SK-N-SH treated with all-trans-retinoic acid at 6 μM for 48 hours (cell line): ENCODE measurements around the gene FAM171A1.

ENCODE experiments used
- ATAC-seq: fragments of 200-7000 bp; cut with Tn5 transposase; 3 replicates; pipeline ENCODE4 v1.9.1; 2020; ENCODE audit warnings: mild to moderate bottlenecking, moderate library complexity
- ARNTL ChIP-seq: fragments of 450-650 bp; formaldehyde crosslinking; IDR thresholded peaks from 2 replicates; pipeline ENCODE4 v1.5.0; 2020; ENCODE audit warnings: low read depth, mild to moderate bottlenecking, moderate library complexity, borderline replicate concordance
- BACH2 ChIP-seq: fragments of 250-450 bp; sonication (Bioruptor Pico); IDR thresholded peaks from 2 replicates; pipeline ENCODE4 v1.9.0; 2021; ENCODE audit warnings: mild to moderate bottlenecking, borderline replicate concordance
- CREB5 ChIP-seq: fragments of 250-450 bp; sonication (Bioruptor Pico); IDR thresholded peaks from 2 replicates; pipeline ENCODE4 v1.5.1; 2020; ENCODE audit warnings: low read depth, mild to moderate bottlenecking, moderate library complexity
- CSDC2 ChIP-seq: fragments of 250-450 bp; sonication (Bioruptor Pico); IDR thresholded peaks from 2 replicates; pipeline ENCODE4 v1.5.0; 2020; ENCODE audit warnings: mild to moderate bottlenecking, moderate library complexity
- CSRNP3 ChIP-seq: fragments of 250-450 bp; sonication (Bioruptor Pico); IDR thresholded peaks from 2 replicates; pipeline ENCODE4 v1.5.1; 2021; ENCODE audit warnings: mild to moderate bottlenecking, moderate library complexity
- ESRRG ChIP-seq: fragments of 250-450 bp; sonication (Bioruptor Pico); IDR thresholded peaks from 2 replicates; pipeline ENCODE4 v1.6.1; 2021; ENCODE audit warnings: mild to moderate bottlenecking
- GLIS3 ChIP-seq: fragments of 250-450 bp; sonication (Bioruptor Pico); IDR thresholded peaks from 2 replicates; pipeline ENCODE4 v1.5.0; 2020; ENCODE audit warnings: mild to moderate bottlenecking, moderate library complexity
- ISL1 ChIP-seq: fragments of 250-450 bp; sonication (Bioruptor Pico); IDR thresholded peaks from 2 replicates; pipeline ENCODE4 v2.1.2; 2022; ENCODE audit warnings: mild to moderate bottlenecking, moderate library complexity
- OSR1 ChIP-seq: fragments of 250-450 bp; sonication (Bioruptor Pico); IDR thresholded peaks from 2 replicates; pipeline ENCODE4 v1.8.0; 2022; ENCODE audit warnings: moderate library complexity, mild to moderate bottlenecking, inconsistent platforms
- PATZ1 ChIP-seq: fragments of 250-450 bp; sonication (Bioruptor Pico); IDR thresholded peaks from 2 replicates; pipeline ENCODE4 v1.8.0; 2020; ENCODE audit warnings: mild to moderate bottlenecking, moderate library complexity, borderline replicate concordance
- PPARA ChIP-seq: fragments of 250-450 bp; sonication (Bioruptor Pico); IDR thresholded peaks from 2 replicates; pipeline ENCODE4 v1.5.0; 2020; ENCODE audit warnings: mild to moderate bottlenecking, borderline replicate concordance
- RARB ChIP-seq: fragments of 250-450 bp; sonication (Bioruptor Pico); IDR thresholded peaks from 2 replicates; pipeline ENCODE4 v1.8.0; 2021; ENCODE audit warnings: mild to moderate bottlenecking, moderate library complexity
- SNAI2 ChIP-seq: fragments of 250-450 bp; sonication (Bioruptor Pico); IDR thresholded peaks from 2 replicates; pipeline ENCODE4 v1.5.0; 2020; ENCODE audit warnings: mild to moderate bottlenecking, moderate library complexity
- TCF4 ChIP-seq: fragments of 250-450 bp; sonication (Bioruptor Pico); IDR thresholded peaks from 2 replicates; pipeline ENCODE4 v1.8.0; 2021; ENCODE audit warnings: mild to moderate bottlenecking, moderate library complexity, borderline replicate concordance
- TSHZ2 ChIP-seq: fragments of 250-450 bp; sonication (Bioruptor Pico); IDR thresholded peaks from 2 replicates; pipeline ENCODE4 v1.5.0; 2020; ENCODE audit warnings: mild to moderate bottlenecking, moderate library complexity
- ZC3H10 ChIP-seq: fragments of 250-450 bp; sonication (Bioruptor Pico); IDR thresholded peaks from 2 replicates; pipeline ENCODE4 v1.5.1; 2021; ENCODE audit warnings: mild to moderate bottlenecking, moderate library complexity
- ZFP3 ChIP-seq: fragments of 250-450 bp; sonication (Bioruptor Pico); IDR thresholded peaks from 2 replicates; pipeline ENCODE4 v1.5.0; 2020; ENCODE audit warnings: mild to moderate bottlenecking, moderate library complexity
- ZFP30 ChIP-seq: fragments of 450-650 bp; formaldehyde crosslinking; IDR thresholded peaks from 2 replicates; pipeline ENCODE4 v1.5.0; 2022; ENCODE audit warnings: mild to moderate bottlenecking, moderate library complexity
- ZNF565 ChIP-seq: fragments of 450-650 bp; formaldehyde crosslinking; conservative IDR thresholded peaks from 2 replicates; pipeline ENCODE4 v1.5.0; 2020; ENCODE audit warnings: low read depth, mild to moderate bottlenecking, moderate library complexity
- ZNF8 ChIP-seq: fragments of 450-650 bp; formaldehyde crosslinking; IDR thresholded peaks from 2 replicates; pipeline ENCODE4 v1.5.0; 2020; ENCODE audit warnings: mild to moderate bottlenecking, moderate library complexity

The FAM171A1 gene

GRCh38 chr10:15262036-15262713 lies 108.9 kb downstream of the FAM171A1 start:
- peak; percentile 74 for ATAC-seq
- TF ChIP-seq OSR1 (CRISPR knock-in tag) (no peak), BACH2 (no peak), ZC3H10 (CRISPR knock-in tag) (no peak), PPARA (CRISPR knock-in tag) (no peak), RARB (no peak), TCF4 (CRISPR knock-in tag) (no peak), ARNTL (CRISPR knock-in tag) (no peak), ZFP3 (CRISPR knock-in tag) (no peak), ZNF8 (CRISPR knock-in tag) (no peak), CSDC2 (no peak), ESRRG (CRISPR knock-in tag) (no peak), PATZ1 (CRISPR knock-in tag) (no peak), GLIS3 (CRISPR knock-in tag) (no peak), ZNF565 (CRISPR knock-in tag) (no peak)

GRCh38 chr10:15259136-15259535 lies 112.0 kb downstream of the FAM171A1 start:
- ATAC-seq = no peak

GRCh38 chr10:15258255-15258654 lies 112.8 kb downstream of the FAM171A1 start:
- ATAC-seq = no peak
- TF ChIP-seq SNAI2 (CRISPR knock-in tag) (no peak), CSRNP3 (CRISPR knock-in tag) (no peak), ZNF565 (CRISPR knock-in tag) (no peak), TSHZ2 (CRISPR knock-in tag) (no peak), ZC3H10 (CRISPR knock-in tag) (no peak), RARB (no peak), ARNTL (CRISPR knock-in tag) (no peak), ZFP3 (CRISPR knock-in tag) (no peak), ZFP30 (CRISPR knock-in tag) (no peak), ESRRG (CRISPR knock-in tag) (no peak), ZNF8 (CRISPR knock-in tag) (no peak), ISL1 (no peak)

More at GRCh38 chr10:15259136-15259535, 112.0 kb downstream of the FAM171A1 start:
- no peak for TF ChIP-seq CREB5 (CRISPR knock-in tag)

GRCh38 chr10:15255961-15256360 lies 115.1 kb downstream of the FAM171A1 start:
- no peak for TF ChIP-seq TSHZ2 (CRISPR knock-in tag)
- no peak for ATAC-seq
